Vagina (tissue), 2 donors: ENCODE results near the gene KRTAP19-1.

Experiments used
- POLR2A ChIP-seq, 2 donors: fragments of 450-650 bp; IDR thresholded peaks; one replicate each; pipeline ENCODE4 v1.6.1; 2017; ENCODE audit warnings: antibody characterized with exemption in 2 of 2, mild to moderate bottlenecking in 2 of 2, moderate library complexity in 2 of 2
- POLR2AphosphoS5 ChIP-seq, 2 donors: sonication (generic); formaldehyde crosslinking; IDR thresholded peaks; one replicate each; pipeline ENCODE4 v1.9.0; 2017; ENCODE audit warnings: antibody characterized with exemption in 2 of 2, mild to moderate bottlenecking in 2 of 2, low read depth in 1 of 2; ENCODE audit not compliant: insufficient read depth in 1 of 2
- TF ChIP-seq, protein P1 (sequence below), 3 experiments: fragments of 450-650 bp in 2 of 3; fragments of 200-600 bp in 1 of 3; sonication (generic) in 1 of 3; IDR thresholded peaks; one replicate each; pipeline ENCODE4 v1.5.1; 2017 to 2019; ENCODE audit warnings: antibody characterized with exemption in 3 of 3, mild to moderate bottlenecking in 2 of 3, moderate library complexity in 2 of 3

DNA sequence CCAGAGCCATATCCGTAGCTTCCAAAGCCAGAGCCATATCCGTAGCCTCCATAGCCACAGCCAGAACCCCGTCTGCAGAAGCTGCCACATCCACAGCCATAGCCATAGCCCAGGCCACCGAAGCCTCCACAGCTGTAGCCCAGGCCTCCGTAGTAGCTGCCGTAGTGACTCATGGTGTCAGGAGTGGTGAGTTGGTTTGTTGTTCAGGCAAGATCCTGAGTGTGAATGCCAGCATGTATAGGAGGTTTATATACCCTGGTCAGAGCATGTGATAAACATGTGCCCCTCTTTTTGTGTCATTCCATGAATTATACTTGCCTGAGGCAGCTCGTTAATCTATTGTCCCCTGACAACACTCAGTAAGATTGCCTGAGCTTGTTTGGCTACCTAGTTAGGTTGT, at the start of gene KRTAP19-1:
- TF ChIP-seq, protein P1, sequence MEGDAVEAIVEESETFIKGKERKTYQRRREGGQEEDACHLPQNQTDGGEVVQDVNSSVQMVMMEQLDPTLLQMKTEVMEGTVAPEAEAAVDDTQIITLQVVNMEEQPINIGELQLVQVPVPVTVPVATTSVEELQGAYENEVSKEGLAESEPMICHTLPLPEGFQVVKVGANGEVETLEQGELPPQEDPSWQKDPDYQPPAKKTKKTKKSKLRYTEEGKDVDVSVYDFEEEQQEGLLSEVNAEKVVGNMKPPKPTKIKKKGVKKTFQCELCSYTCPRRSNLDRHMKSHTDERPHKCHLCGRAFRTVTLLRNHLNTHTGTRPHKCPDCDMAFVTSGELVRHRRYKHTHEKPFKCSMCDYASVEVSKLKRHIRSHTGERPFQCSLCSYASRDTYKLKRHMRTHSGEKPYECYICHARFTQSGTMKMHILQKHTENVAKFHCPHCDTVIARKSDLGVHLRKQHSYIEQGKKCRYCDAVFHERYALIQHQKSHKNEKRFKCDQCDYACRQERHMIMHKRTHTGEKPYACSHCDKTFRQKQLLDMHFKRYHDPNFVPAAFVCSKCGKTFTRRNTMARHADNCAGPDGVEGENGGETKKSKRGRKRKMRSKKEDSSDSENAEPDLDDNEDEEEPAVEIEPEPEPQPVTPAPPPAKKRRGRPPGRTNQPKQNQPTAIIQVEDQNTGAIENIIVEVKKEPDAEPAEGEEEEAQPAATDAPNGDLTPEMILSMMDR (IDR thresholded peaks at IDR 0.05): no peak
- TF ChIP-seq POLR2AphosphoS5 (IDR thresholded peaks at IDR 0.05; ENCODE audit: insufficient read depth in 1 of 2, low read depth in 1 of 2) (no peak), POLR2A (IDR thresholded peaks at IDR 0.05) (no peak)
